ENCODE data around the gene CUBN.

Gene CUBN

DNA sequence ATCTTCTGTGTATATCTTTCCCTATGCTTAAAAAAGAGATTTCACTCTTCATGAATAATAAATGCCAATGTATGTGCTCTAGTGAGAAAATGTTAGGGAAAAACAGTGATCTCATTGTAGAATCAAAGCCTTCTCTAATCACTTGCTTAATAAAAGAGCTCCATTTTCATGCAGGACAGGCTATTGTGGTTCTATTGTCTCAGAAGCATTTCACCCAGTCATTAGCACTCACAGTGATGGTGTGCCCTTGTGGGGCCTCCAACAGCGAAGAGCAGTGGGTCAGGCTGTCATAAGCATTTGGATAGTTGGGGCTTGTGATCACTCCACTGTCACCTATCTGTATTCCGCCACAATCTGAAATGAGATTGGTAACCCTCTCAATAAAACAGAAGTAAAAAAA is 228.5 kb downstream of the CUBN start:
- H3K4me3 ChIP-seq (ENCODE audit: low read length): no peak overlapping the region
- no peak overlapping the region for H3K9ac ChIP-seq (ENCODE audit: low read length)
- H3K4me1 ChIP-seq (ENCODE audit: control insufficient read depth, insufficient read depth, low read length): no peaks in the 10 kb centered on the region
- no peaks in the 10 kb centered on the region for H3K9me3 ChIP-seq (ENCODE audit: control insufficient read depth, low read length)
- no peaks in the 10 kb centered on the region for H3K27me3 ChIP-seq (ENCODE audit: control insufficient read depth, insufficient read depth, low read length)
- no peaks in the 10 kb centered on the region for H3K36me3 ChIP-seq (ENCODE audit: control insufficient read depth, insufficient read depth, low read length)

DNA sequence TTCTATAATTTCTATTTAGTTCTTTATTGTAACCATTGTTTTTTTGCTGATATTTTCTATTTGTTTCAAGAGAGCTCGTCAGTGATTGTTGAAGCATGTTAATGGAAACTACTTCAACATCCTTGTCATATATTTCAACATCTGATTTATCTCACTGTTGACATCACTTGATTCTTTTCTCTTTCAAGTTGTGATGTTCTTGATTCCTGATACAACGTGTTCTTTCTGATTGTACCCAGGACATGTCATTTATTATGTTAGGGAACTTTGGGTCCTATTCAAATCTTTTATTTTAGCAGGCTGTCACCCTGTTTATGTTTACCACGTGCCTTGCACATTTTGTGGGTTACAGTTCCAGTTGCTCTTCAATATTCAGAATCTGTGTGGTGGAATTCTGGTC is 232.6 kb downstream of the CUBN start:
- Histone ChIP-seq H3K4me1 (ENCODE audit: control insufficient read depth, insufficient read depth, low read length) (no peaks in the 10 kb centered on the region), H3K9me3 (ENCODE audit: control insufficient read depth, low read length) (no peaks in the 10 kb centered on the region), H3K27me3 (ENCODE audit: control insufficient read depth, insufficient read depth, low read length) (no peaks in the 10 kb centered on the region), H3K4me3 (ENCODE audit: low read length) (no peak overlapping the region), H3K9ac (ENCODE audit: low read length) (no peak overlapping the region), H3K36me3 (ENCODE audit: control insufficient read depth, insufficient read depth, low read length) (no peaks in the 10 kb centered on the region)

GRCh38 chr10:16894821-16895220 is 234.8 kb downstream of the CUBN start:
- no peak overlapping the region for H3K4me3 ChIP-seq (ENCODE audit: low read length)
- H3K9ac ChIP-seq (ENCODE audit: low read length): no peak overlapping the region
- H3K27me3 ChIP-seq (ENCODE audit: control insufficient read depth, insufficient read depth, low read length): no peaks in the 10 kb centered on the region
- H3K9me3 ChIP-seq (ENCODE audit: control insufficient read depth, low read length): no peaks in the 10 kb centered on the region
- H3K36me3 ChIP-seq (ENCODE audit: control insufficient read depth, insufficient read depth, low read length): no peaks in the 10 kb centered on the region
- H3K4me1 ChIP-seq (ENCODE audit: control insufficient read depth, insufficient read depth, low read length): no peaks in the 10 kb centered on the region

DNA sequence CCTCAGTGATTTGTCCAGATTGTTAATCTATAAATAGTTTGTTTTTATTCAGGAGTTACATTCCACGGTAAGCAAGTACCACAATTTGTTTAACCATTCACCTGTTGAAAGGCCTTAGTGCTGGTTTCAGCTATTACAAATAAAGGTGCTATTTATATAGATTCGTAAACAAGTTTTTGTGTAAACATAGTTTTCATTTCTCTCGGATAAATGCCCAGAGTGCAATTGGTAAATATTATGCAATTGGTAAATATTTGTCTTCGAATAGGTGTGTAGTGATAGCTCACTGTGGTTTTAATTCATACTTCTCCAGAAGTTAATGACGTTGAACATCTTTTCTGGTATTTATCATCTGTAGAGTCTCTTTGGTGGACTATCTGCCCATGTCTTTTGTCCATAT is 235.9 kb downstream of the CUBN start:
- H3K9ac ChIP-seq (ENCODE audit: low read length): no peak overlapping the region
- no peaks in the 10 kb centered on the region for H3K36me3 ChIP-seq (ENCODE audit: control insufficient read depth, insufficient read depth, low read length)
- H3K9me3 ChIP-seq (ENCODE audit: control insufficient read depth, low read length): no peaks in the 10 kb centered on the region
- no peak overlapping the region for H3K4me3 ChIP-seq (ENCODE audit: low read length)
- H3K27me3 ChIP-seq (ENCODE audit: control insufficient read depth, insufficient read depth, low read length): no peaks in the 10 kb centered on the region
- H3K4me1 ChIP-seq (ENCODE audit: control insufficient read depth, insufficient read depth, low read length): no peaks in the 10 kb centered on the region

DNA sequence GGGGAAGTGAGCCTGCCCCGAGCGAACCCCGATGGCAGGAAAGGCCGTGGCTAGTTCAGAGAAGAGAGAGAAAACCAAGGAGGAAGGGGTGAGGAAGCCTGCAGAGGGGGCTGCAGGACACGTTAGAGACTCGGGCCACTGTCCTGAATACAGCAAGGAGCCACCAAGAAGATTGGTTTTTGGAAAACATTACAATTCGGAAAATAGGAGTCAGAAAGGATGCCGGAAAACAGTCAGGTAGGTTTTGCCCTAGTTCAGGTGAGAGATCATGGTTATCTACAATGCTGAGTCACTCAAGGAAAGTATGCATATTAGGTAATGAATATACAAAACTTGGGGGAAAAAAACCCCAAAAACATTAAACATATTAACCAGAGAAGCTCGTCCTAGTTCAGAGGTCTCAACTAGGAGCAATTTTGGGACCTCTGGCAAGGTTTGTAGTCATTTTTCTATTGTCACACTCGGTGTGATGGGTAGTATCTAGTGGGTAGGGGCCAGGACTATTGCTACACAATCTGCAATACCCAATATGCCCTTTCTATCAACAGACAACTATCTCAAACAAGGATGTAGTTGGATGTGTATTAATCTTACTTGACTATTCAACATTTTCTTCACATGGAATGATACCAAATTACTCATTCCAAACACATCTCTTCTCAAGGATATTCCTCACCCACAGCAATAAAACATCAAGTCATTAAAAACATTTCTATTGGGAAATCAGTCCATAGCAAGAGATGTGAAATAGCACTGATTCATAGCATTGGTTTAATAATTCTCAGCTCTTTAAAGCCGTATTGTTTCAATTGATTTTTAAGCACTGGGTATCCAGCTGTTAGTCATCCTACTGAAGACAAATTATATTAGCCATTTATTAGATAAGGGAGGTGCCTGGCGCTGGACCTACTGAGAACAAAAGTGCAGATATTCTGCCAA is 238.0 kb downstream of the CUBN start:
- no peak overlapping the region for H3K4me3 ChIP-seq (ENCODE audit: low read length)

DNA sequence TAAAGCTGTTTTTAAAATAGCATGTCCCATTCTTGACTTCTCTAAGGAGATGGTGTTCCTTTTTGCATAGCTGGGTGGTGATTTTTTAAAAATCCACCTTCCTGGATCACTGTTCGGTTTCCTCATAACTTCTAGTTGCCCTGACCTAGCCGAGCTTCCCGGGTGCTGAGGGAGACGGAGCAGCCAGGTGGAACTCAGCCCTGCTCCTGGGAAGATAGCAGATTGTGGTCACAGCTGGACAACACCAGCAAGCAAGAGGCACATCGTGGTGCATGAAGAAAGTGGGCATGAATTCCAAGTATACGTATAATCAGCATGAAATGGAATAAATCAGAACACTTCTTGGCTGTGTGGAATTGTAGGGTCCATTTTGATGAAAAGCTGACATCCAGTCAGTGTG is 238.9 kb downstream of the CUBN start:
- Histone ChIP-seq H3K4me3 (ENCODE audit: low read length) (no peak overlapping the region), H3K27me3 (ENCODE audit: control insufficient read depth, insufficient read depth, low read length) (no peaks in the 10 kb centered on the region), H3K4me1 (ENCODE audit: control insufficient read depth, insufficient read depth, low read length) (no peaks in the 10 kb centered on the region), H3K9ac (ENCODE audit: low read length) (no peak overlapping the region), H3K9me3 (ENCODE audit: control insufficient read depth, low read length) (no peaks in the 10 kb centered on the region), H3K36me3 (ENCODE audit: control insufficient read depth, insufficient read depth, low read length) (no peaks in the 10 kb centered on the region)

More for the DNA sequence above, 238.0 kb downstream of the CUBN start:
- Histone ChIP-seq H3K36me3 (ENCODE audit: control insufficient read depth, insufficient read depth, low read length) (no peaks in the 10 kb centered on the region), H3K9ac (ENCODE audit: low read length) (no peak overlapping the region), H3K4me1 (ENCODE audit: control insufficient read depth, insufficient read depth, low read length) (no peaks in the 10 kb centered on the region), H3K27me3 (ENCODE audit: control insufficient read depth, insufficient read depth, low read length) (no peaks in the 10 kb centered on the region), H3K9me3 (ENCODE audit: control insufficient read depth, low read length) (no peaks in the 10 kb centered on the region)

DNA sequence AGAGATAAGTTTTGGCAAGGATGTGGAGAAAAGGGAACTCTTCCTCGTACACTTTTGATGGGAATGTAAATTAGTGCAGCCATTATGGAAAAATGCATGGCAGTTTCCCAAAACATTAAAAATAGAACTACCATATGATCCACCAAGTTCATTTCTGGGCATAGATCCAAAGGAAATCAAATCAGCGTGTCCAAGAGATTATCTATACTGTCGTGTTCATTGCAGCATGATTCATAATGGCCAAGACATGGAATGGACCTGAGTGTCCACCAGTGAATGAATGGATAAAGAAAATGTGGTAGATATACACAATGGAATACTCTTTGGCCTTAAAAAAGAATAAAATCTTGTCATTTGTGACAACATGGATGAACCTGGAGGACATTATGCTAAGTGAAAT is 242.0 kb downstream of the CUBN start:
- Histone ChIP-seq H3K27me3 (ENCODE audit: control insufficient read depth, insufficient read depth, low read length) (no peaks in the 10 kb centered on the region), H3K4me1 (ENCODE audit: control insufficient read depth, insufficient read depth, low read length) (no peaks in the 10 kb centered on the region)

DNA sequence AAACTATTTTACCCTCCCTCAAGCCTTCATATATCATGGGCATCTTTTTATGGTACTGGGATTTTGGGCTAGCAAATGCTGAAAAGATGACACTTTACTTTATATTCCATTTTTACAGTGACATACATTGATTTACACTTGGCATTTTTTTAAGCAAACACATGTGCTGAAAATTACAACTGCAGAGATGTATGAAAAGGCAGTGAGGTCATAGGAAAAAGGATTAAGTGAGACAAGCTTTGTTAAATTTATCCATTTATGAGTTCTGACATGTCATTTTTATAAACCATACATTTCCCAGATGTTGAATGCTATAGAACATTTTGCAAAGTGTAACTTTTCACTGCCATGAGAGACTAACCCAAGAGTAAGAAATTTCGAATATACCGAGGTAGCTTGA is 243.6 kb downstream of the CUBN start:
- no peaks in the 10 kb centered on the region for H3K9me3 ChIP-seq (ENCODE audit: control insufficient read depth, low read length)
- H3K9ac ChIP-seq (ENCODE audit: low read length): no peak overlapping the region

More for the DNA sequence above, 242.0 kb downstream of the CUBN start:
- no peaks in the 10 kb centered on the region for H3K9me3 ChIP-seq (ENCODE audit: control insufficient read depth, low read length)
- no peaks in the 10 kb centered on the region for H3K36me3 ChIP-seq (ENCODE audit: control insufficient read depth, insufficient read depth, low read length)
- H3K9ac ChIP-seq (ENCODE audit: low read length): no peak overlapping the region
- no peak overlapping the region for H3K4me3 ChIP-seq (ENCODE audit: low read length)

DNA sequence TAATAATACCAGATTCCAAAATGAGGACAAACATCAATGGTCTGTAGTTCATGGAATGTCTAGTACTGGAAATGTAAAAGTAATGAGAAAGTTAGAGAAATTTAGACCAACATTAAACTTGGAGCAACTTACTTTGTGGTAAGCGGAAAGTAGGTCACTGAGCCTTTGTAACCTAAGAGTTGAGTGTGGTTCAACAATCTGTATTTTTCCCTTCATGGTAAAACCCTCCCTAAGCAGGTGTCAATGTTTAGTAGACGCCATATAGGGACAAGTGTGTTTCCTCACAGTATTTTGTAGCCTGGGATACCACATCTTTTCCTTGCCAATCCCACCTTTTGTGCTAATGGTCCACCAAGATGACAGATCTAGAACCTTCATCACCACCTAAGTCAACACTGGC is 245.1 kb downstream of the CUBN start:
- Histone ChIP-seq H3K9me3 (ENCODE audit: control insufficient read depth, low read length) (no peaks in the 10 kb centered on the region), H3K27me3 (ENCODE audit: control insufficient read depth, insufficient read depth, low read length) (no peaks in the 10 kb centered on the region), H3K4me1 (ENCODE audit: control insufficient read depth, insufficient read depth, low read length) (no peaks in the 10 kb centered on the region), H3K9ac (ENCODE audit: low read length) (no peak overlapping the region), H3K4me3 (ENCODE audit: low read length) (no peak overlapping the region), H3K36me3 (ENCODE audit: control insufficient read depth, insufficient read depth, low read length) (no peaks in the 10 kb centered on the region)

More for the DNA sequence above, 243.6 kb downstream of the CUBN start:
- Histone ChIP-seq H3K4me1 (ENCODE audit: control insufficient read depth, insufficient read depth, low read length) (no peaks in the 10 kb centered on the region), H3K36me3 (ENCODE audit: control insufficient read depth, insufficient read depth, low read length) (no peaks in the 10 kb centered on the region), H3K4me3 (ENCODE audit: low read length) (no peak overlapping the region), H3K27me3 (ENCODE audit: control insufficient read depth, insufficient read depth, low read length) (no peaks in the 10 kb centered on the region)

DNA sequence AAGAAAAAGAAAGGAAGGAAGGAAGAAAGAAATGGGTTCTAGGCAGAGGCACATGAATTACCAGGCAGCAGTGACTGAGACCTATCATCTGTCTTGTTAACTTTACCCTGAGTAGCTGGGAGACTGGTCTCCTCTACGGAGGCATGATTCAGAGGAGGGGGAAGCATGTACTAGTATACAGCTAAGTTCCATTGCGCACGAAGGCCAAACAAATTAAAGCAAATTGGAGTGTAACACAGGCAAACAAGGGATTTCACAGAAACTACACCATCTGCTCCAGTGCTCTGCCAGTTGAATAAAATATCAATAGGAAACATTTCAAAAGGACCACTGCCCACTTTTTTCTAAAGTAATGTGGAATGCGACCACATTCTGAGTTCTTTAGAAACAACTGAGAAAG is 246.5 kb downstream of the CUBN start:
- no peak overlapping the region for H3K4me3 ChIP-seq (ENCODE audit: low read length)
- no peaks in the 10 kb centered on the region for H3K9me3 ChIP-seq (ENCODE audit: control insufficient read depth, low read length)
- no peak overlapping the region for H3K9ac ChIP-seq (ENCODE audit: low read length)
- H3K36me3 ChIP-seq (ENCODE audit: control insufficient read depth, insufficient read depth, low read length): no peaks in the 10 kb centered on the region
- no peaks in the 10 kb centered on the region for H3K4me1 ChIP-seq (ENCODE audit: control insufficient read depth, insufficient read depth, low read length)
- H3K27me3 ChIP-seq (ENCODE audit: control insufficient read depth, insufficient read depth, low read length): no peaks in the 10 kb centered on the region

GRCh38 chr10:16870331-16870730 is 259.3 kb downstream of the CUBN start:
- H3K9me3 ChIP-seq (ENCODE audit: control insufficient read depth, low read length): no peaks in the 10 kb centered on the region
- no peaks in the 10 kb centered on the region for H3K27me3 ChIP-seq (ENCODE audit: control insufficient read depth, insufficient read depth, low read length)
- H3K4me1 ChIP-seq (ENCODE audit: control insufficient read depth, insufficient read depth, low read length): no peaks in the 10 kb centered on the region
- no peak overlapping the region for H3K9ac ChIP-seq (ENCODE audit: low read length)
- H3K4me3 ChIP-seq (ENCODE audit: low read length): no peak overlapping the region
- no peaks in the 10 kb centered on the region for H3K36me3 ChIP-seq (ENCODE audit: control insufficient read depth, insufficient read depth, low read length)

GRCh38 chr10:16867990-16868389 is 261.6 kb downstream of the CUBN start:
- Histone ChIP-seq H3K9me3 (ENCODE audit: control insufficient read depth, low read length) (no peaks in the 10 kb centered on the region), H3K36me3 (ENCODE audit: control insufficient read depth, insufficient read depth, low read length) (no peaks in the 10 kb centered on the region), H3K27me3 (ENCODE audit: control insufficient read depth, insufficient read depth, low read length) (no peaks in the 10 kb centered on the region), H3K4me1 (ENCODE audit: control insufficient read depth, insufficient read depth, low read length) (no peaks in the 10 kb centered on the region), H3K9ac (ENCODE audit: low read length) (no peak overlapping the region), H3K4me3 (ENCODE audit: low read length) (no peak overlapping the region)
